Camera-type eye (tissue), 1 donor: ENCODE data around the gene ANKRD7. TPM values are rescaled to one million over a fixed set of nuclear protein-coding genes. Genes with fewer than 3 reads are reported as not detected.

Experiments used
- total RNA-seq: library from RNA; depleted of rRNA; stranded (reverse); fragments of >200 nt; gene quantifications from one replicate; pipeline ENCODE4 v1.2.3, GENCODE V29; 2014

The ANKRD7 gene
- 4.4 TPM for total RNA-seq

GRCh38 chr7:118224521-118224920 lies at the start of gene ANKRD7:
Gene ANKRD7, plus strand, starts transcription at chr7:118224704. Its CDS starts 127 bp downstream, at chr7:118224831.

DNA sequence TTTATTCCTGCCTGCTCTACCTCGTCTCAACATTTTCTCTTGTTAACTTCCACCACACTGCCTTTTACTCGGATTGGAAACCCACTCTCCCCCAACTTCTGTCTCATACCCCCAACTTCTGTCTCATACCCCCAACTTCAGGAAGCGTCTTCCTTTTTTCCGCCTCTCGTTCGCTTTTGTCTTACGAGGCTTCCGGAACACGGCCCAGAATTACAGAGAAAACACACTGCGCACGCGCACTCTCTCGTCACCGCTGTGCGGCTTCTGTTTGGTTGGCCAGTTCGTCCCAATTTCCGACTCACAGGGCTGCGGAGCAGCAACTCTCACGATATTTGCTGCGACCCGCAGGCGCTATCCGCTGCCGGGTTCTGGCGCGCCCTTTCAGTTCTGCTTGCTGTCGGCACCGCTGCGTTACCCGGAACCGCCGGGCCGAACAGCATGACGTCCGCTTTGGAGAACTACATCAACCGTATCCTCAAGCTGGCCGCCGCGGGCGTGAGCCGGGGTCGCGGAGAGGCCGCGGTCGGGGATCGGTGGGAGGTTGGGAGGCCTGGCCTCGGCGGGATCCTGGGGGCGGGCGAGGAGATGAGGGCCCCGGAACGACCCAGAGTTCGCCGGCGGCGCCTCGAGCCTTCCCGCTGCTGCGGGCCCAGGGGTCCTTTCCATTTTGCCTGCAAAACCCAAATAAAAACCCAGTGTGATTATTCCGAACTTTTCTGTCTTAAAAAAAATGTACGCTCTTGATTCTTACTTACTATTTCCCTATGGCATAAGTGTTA lies 40.5 kb upstream of the ANKRD7 start, which contains the start of gene LSM8:
Gene LSM8 (plus strand): TSS at position 379 of the 779 bp plus-strand sequence. CDS start 60 bp downstream, at position 439.

Other genes starting within 250 kb of the ANKRD7 start
- gene LSM8, start 40.5 kb upstream of the ANKRD7 start, total RNA-seq: 59.3 TPM